DOHH2 (cell line): ENCODE measurements around the gene SLC2A4RG.

Source experiments
- H3F3A ChIP-seq: fragments of 200-600 bp; sonication (generic), shearing (Covaris generic); 2 replicates; pipeline ENCODE4 v1.6.0; 2016; ENCODE audit warnings: antibody characterized with exemption, mild to moderate bottlenecking; ENCODE audit not compliant: control insufficient read depth, insufficient read depth
- H3K27ac ChIP-seq: fragments of 200-600 bp; sonication (generic); 2 replicates; pipeline ENCODE4 v1.5.1; 2014; ENCODE audit warnings: low read depth, mild to moderate bottlenecking, low read length, moderate library complexity
- H3K27me3 ChIP-seq: fragments of 200-600 bp; sonication (generic); 2 replicates; pipeline ENCODE4 v1.6.1; 2014; ENCODE audit warnings: mild to moderate bottlenecking, low read length, mixed read lengths; ENCODE audit not compliant: control insufficient read depth
- H3K36me3 ChIP-seq: fragments of 200-600 bp; sonication (generic); 2 replicates; pipeline ENCODE4 v1.6.1; 2014; ENCODE audit warnings: mild to moderate bottlenecking, low read length, moderate library complexity, mixed read lengths; ENCODE audit not compliant: control insufficient read depth
- H3K4me1 ChIP-seq: fragments of 200-600 bp; sonication (generic); 2 replicates; pipeline ENCODE4 v1.6.1; 2014; ENCODE audit warnings: mild to moderate bottlenecking, low read length, mixed read lengths; ENCODE audit not compliant: control insufficient read depth
- H3K4me2 ChIP-seq: fragments of 200-600 bp; sonication (generic); 2 replicates; pipeline ENCODE4 v1.6.0; 2014; ENCODE audit warnings: mild to moderate bottlenecking, low read length, moderate library complexity
- H3K4me3 ChIP-seq: fragments of 200-600 bp; sonication (generic); 2 replicates; pipeline ENCODE4 v1.5.1; 2014; ENCODE audit warnings: mild to moderate bottlenecking, low read length, mixed read lengths
- H3K79me2 ChIP-seq: fragments of 200-600 bp; sonication (generic); 2 replicates; pipeline ENCODE4 v1.6.1; 2014; ENCODE audit warnings: mild to moderate bottlenecking, low read length, mixed read lengths; ENCODE audit not compliant: control insufficient read depth
- H3K9me2 ChIP-seq: fragments of 200-600 bp; sonication (generic); replicated peaks from 2 replicates; pipeline ENCODE4 v1.6.1; 2014; ENCODE audit warnings: mild to moderate bottlenecking, low read length, mixed read lengths; ENCODE audit not compliant: control insufficient read depth
- H3K9me3 ChIP-seq: fragments of 200-600 bp; sonication (generic); 2 replicates; pipeline ENCODE4 v1.6.1; 2014; ENCODE audit warnings: antibody characterized with exemption, low read length, mixed read lengths; ENCODE audit not compliant: control insufficient read depth, insufficient read depth
- H4K20me1 ChIP-seq: fragments of 200-600 bp; sonication (generic); 2 replicates; pipeline ENCODE4 v1.6.0; 2014; ENCODE audit warnings: low read depth, mild to moderate bottlenecking, antibody characterized with exemption, low read length, moderate library complexity; ENCODE audit not compliant: control insufficient read depth, insufficient read depth
- EZH2phosphoT487 ChIP-seq: fragments of 200-600 bp; sonication (generic); IDR thresholded peaks from 2 replicates; pipeline ENCODE4 v1.6.1; 2017; ENCODE audit warnings: borderline replicate concordance, mild to moderate bottlenecking, antibody characterized with exemption, low read length, moderate library complexity, mixed read lengths
- TF ChIP-seq, protein P1 (sequence below): fragments of 200-600 bp; sonication (generic); IDR thresholded peaks from one replicate; pipeline ENCODE4 v1.5.1; 2014; ENCODE audit warnings: antibody characterized with exemption, mild to moderate bottlenecking, low read depth, low read length; ENCODE audit not compliant: poor library complexity, severe bottlenecking

SLC2A4RG gene

DNA sequence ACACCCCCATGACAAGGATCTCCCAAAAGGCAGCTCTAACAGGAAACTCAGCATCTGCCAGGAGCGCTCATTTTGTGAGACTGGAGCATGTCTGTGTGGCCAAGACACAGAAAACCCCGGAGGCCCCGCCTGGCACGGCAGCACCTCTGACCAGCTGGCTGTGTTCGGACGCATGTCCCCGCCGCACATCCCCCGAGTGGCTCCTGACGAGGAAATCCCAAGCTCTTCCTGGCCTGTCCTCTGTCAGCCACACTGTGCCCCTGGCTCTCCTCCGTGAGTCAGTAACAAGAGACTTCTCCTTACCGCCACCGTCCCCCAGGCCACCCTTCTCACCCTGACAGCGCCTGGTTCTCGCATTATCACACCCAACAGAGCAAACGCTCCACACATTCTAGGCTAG, 14.4 kb downstream of the SLC2A4RG start:
- Histone ChIP-seq H3K9me2 (no peaks in the 10 kb centered on the region), H3K4me2 (no peak overlapping the region), H3F3A (no peaks in the 10 kb centered on the region), H3K27me3 (no peaks in the 10 kb centered on the region), H3K4me3 (no peak overlapping the region), H3K79me2 (no peaks in the 10 kb centered on the region), H3K9me3 (no peaks in the 10 kb centered on the region), H3K27ac (no peak overlapping the region), H4K20me1 (no peaks in the 10 kb centered on the region), H3K4me1 (peaks cover 6% of the 10 kb centered on the region), H3K36me3 (no peaks in the 10 kb centered on the region)
- no peak for TF ChIP-seq EZH2phosphoT487
- TF ChIP-seq, protein P1, sequence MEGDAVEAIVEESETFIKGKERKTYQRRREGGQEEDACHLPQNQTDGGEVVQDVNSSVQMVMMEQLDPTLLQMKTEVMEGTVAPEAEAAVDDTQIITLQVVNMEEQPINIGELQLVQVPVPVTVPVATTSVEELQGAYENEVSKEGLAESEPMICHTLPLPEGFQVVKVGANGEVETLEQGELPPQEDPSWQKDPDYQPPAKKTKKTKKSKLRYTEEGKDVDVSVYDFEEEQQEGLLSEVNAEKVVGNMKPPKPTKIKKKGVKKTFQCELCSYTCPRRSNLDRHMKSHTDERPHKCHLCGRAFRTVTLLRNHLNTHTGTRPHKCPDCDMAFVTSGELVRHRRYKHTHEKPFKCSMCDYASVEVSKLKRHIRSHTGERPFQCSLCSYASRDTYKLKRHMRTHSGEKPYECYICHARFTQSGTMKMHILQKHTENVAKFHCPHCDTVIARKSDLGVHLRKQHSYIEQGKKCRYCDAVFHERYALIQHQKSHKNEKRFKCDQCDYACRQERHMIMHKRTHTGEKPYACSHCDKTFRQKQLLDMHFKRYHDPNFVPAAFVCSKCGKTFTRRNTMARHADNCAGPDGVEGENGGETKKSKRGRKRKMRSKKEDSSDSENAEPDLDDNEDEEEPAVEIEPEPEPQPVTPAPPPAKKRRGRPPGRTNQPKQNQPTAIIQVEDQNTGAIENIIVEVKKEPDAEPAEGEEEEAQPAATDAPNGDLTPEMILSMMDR, result no peak

DNA sequence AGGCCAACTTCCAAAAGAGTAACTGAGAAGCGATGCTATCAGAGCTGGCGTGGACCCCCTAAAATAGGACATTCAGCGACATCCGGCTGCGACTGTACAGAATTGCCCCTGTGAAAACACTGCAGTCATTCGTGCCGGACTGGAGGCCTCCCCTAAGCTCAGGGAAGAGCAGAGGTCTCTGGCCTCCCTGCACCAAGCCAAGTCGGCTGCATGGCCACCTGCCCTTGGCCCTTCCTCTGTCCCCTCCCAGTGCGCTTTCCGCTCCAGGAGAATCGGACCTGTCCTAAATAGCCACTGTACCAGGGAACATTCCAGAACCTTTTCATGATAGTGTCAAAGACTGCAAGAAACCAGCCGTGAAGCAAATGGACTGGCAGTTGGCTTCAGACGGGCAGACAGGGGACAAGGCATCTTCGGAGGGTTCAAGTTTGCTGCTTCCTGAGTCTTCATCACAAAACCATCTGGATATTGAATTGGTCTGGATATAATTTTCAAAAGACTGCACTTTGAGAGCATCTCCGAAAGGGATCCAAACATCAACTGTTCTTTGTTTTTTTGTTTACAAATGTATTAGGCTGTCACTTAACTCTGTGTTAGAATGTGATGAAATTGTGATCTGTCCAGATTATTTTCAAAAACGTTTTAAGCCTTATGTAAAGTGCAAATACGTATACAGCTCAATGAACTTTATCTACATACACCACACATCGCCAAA, 16.5 kb downstream of the SLC2A4RG start:
- Histone ChIP-seq H3K9me2 (no peaks in the 10 kb centered on the region), H4K20me1 (no peaks in the 10 kb centered on the region), H3K4me1 (peaks cover 3% of the 10 kb centered on the region), H3K4me2 (no peak overlapping the region), H3K36me3 (no peaks in the 10 kb centered on the region), H3F3A (no peaks in the 10 kb centered on the region), H3K9me3 (no peaks in the 10 kb centered on the region), H3K27me3 (peaks cover 8% of the 10 kb centered on the region; the same call in 1 of the 2 replicates), H3K79me2 (no peaks in the 10 kb centered on the region), H3K27ac (no peak overlapping the region), H3K4me3 (no peak overlapping the region)
- TF ChIP-seq, protein P1, result no peak
- no peak for TF ChIP-seq EZH2phosphoT487

DNA sequence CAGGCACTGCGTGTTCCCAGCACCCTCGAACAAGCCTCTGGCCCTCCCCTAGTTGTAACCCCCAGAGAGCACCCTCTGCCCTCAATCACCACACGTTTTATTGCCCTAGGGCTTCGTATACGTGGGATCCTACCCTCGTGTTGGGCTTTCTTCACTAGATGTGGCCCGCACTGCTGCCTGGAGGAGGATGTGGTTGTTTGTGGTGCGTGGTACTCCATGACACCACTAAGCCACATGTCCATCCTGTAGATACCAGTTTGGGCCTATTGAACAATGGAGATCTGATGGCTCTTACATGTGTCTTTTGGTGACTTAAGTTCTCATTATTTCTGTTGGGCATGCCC, 17.0 kb downstream of the SLC2A4RG start:
- H3K9me3 ChIP-seq, result no peaks in the 10 kb centered on the region
- no peak overlapping the region for H3K4me3 ChIP-seq
- H4K20me1 ChIP-seq, result no peaks in the 10 kb centered on the region
- no peaks in the 10 kb centered on the region for H3K4me1 ChIP-seq
- no peak overlapping the region for H3K4me2 ChIP-seq
- H3K79me2 ChIP-seq, result no peaks in the 10 kb centered on the region
- H3K27ac ChIP-seq, result no peak overlapping the region
- H3K36me3 ChIP-seq, result no peaks in the 10 kb centered on the region
- TF ChIP-seq, protein P1, result no peak
- no peak for TF ChIP-seq EZH2phosphoT487
- H3K9me2 ChIP-seq, result no peaks in the 10 kb centered on the region
- no peaks in the 10 kb centered on the region for H3F3A ChIP-seq
- peaks cover 8% of the 10 kb centered on the region; the same call in 1 of the 2 replicates for H3K27me3 ChIP-seq
